Lower leg skin (tissue), 3 donors: ENCODE data around the gene KIAA0930.

Experiments
- CTCF ChIP-seq, 3 donors: fragments of 450-650 bp; IDR thresholded peaks; one replicate each; pipeline ENCODE4 v1.5.1; 2016; ENCODE audit warnings: antibody characterized with exemption in 3 of 3, mild to moderate bottlenecking in 3 of 3, moderate library complexity in 2 of 3
- POLR2A ChIP-seq, 2 donors: fragments of 450-650 bp; IDR thresholded peaks; one replicate each; pipeline ENCODE4 v1.6.1; 2016 to 2017; ENCODE audit warnings: antibody characterized with exemption in 2 of 2, mild to moderate bottlenecking in 1 of 2, moderate library complexity in 1 of 2

- TF ChIP-seq POLR2A (IDR thresholded peaks at IDR 0.05): no peak
- no peak for TF ChIP-seq CTCF (IDR thresholded peaks at IDR 0.05)
These were observed 35.9 kb downstream of the KIAA0930 start for GRCh38 chr22:45204819-45205218.
